ENCODE results near the gene UGT1A6. TPM values are rescaled to one million over a fixed set of nuclear protein-coding genes. Genes with fewer than 3 reads are reported as not detected.
A peak's percentile ranks its signal among the peaks of the same experiment; 100 is the strongest.

UGT1A6 gene
- total and polyA plus RNA-seq, 2 of the 13 experiments (the other 11 are each of a cell fraction or from before 2014, with no cell fraction given) = 0.25 TPM; not detected in 1

DNA sequence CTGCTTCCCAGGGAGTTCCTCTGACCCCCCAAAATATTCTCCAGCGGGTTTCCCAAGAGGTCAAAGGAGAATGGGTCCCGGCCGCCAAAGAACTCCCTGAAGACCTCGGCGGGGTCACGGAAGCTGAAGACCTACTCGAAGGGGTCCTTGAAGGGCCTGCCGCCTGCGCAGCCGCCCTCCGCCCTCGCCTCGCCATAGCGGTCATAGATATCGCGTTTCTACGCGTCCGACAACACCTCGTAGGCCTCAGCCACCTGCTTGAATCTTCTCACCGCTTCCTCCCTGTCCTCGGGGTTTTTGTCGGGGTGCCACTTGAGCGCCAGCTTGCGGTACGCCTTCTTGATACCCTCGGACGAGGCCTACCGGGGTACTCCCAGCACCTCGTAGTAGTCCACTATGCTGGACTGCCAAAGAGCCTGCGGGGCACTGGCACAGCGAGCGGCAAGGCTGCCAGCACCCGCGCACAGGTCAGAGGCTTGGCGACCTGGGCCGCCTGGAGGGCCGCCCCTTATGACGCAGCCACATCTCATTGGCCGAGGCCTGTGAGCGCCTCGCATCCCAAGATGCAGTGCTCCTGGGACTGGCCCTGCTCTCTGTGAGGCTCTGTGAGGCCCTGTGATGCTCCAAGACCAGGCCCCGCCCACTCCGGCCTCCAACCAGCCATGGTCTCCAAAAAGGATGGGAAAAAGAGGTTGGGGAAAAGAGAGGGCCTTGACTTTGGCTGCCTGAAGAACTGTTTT lies 62.4 kb downstream of the UGT1A6 start:
- BruUV-seq (replicated peaks) = no TSS peak
- Histone ChIP-seq H3K4me3 (replicated peaks in 1 of 3; ENCODE audit: insufficient read depth in 1 of 3, low read depth in 2 of 3, low read length in 3 of 3) (no peak overlapping the region), H4K20me1 (ENCODE audit: insufficient read depth, low read length) (no peaks in the 10 kb centered on the region), H3K79me2 (ENCODE audit: insufficient read depth, low read length) (no peaks in the 10 kb centered on the region), H3K9me3 (ENCODE audit: low read length) (peaks cover 23% of the 10 kb centered on the region), H2AFZ (ENCODE audit: low read length) (no peak overlapping the region), H3K4me2 (ENCODE audit: low read depth, low read length) (no peak overlapping the region), H3K36me3 (replicated peaks in 1 of 2; ENCODE audit: control insufficient read depth in 1 of 2, insufficient read depth in 2 of 2, low read length in 2 of 2) (no peaks in the 10 kb centered on the region), H3K27ac (ENCODE audit: extremely low read length, insufficient read depth, low read length) (no peak overlapping the region), H3K4me1 (ENCODE audit: insufficient read depth, low read length) (peaks cover 41% of the 10 kb centered on the region), H3K27me3 (ENCODE audit: control insufficient read depth in 1 of 2, insufficient read depth in 2 of 2, low read length in 2 of 2) (peaks cover 7 to 78% of the 10 kb centered on the region in 2 experiments; a peak in 4 of 5 replicates), H3K9ac (ENCODE audit: insufficient read depth, low read depth, low read length) (no peak overlapping the region)
- intact Hi-C loops (cut with micrococcal nuclease; ENCODE audit: unreplicated experiment) (no loop called here), in situ Hi-C loops (cut with HindIII; ENCODE audit: extremely low pct_ligation_motif_present, low pct_unique_long_range_greater_than_20kb) (no loop called here)
- POLR2A ChIA-PET = no interaction called here
- DNase-seq (ENCODE audit: low spot score) = no peak
- WGBS (ENCODE audit: low lambda C conversion rate) = 96% methylated on average over 38 of the region's 44 CpGs
- no peak for FAIRE-seq
- no peak for TF ChIP-seq TBL1XR1 (IDR thresholded peaks at IDR 0.05; ENCODE audit: borderline replicate concordance, low read length, partially characterized antibody)
- TF ChIP-seq SP1 (IDR thresholded peaks at IDR 0.05) = no peak
- TF ChIP-seq SP1 (CRISPR knock-in tag; IDR thresholded peaks at IDR 0.05) = no peak
- no peak for TF ChIP-seq ZNF709 (CRISPR knock-in tag; IDR thresholded peaks at IDR 0.05)
- TF ChIP-seq NKX3-1 (CRISPR knock-in tag; IDR thresholded peaks at IDR 0.05) = no peak
- TF ChIP-seq ZNF138 (CRISPR knock-in tag; IDR thresholded peaks at IDR 0.05; ENCODE audit: low read depth) = no peak
- TF ChIP-seq, protein P1, sequence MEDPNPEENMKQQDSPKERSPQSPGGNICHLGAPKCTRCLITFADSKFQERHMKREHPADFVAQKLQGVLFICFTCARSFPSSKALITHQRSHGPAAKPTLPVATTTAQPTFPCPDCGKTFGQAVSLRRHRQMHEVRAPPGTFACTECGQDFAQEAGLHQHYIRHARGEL (CRISPR knock-in tag; IDR thresholded peaks at IDR 0.05) = no peak
- no peak for TF ChIP-seq SOX13 (IDR thresholded peaks at IDR 0.05)
- no peak for TF ChIP-seq SOX13 (CRISPR knock-in tag; conservative IDR thresholded peaks at IDR 0.05 in 1 of 2, IDR thresholded peaks at IDR 0.05 in 1 of 2)
- TF ChIP-seq, protein P2, sequence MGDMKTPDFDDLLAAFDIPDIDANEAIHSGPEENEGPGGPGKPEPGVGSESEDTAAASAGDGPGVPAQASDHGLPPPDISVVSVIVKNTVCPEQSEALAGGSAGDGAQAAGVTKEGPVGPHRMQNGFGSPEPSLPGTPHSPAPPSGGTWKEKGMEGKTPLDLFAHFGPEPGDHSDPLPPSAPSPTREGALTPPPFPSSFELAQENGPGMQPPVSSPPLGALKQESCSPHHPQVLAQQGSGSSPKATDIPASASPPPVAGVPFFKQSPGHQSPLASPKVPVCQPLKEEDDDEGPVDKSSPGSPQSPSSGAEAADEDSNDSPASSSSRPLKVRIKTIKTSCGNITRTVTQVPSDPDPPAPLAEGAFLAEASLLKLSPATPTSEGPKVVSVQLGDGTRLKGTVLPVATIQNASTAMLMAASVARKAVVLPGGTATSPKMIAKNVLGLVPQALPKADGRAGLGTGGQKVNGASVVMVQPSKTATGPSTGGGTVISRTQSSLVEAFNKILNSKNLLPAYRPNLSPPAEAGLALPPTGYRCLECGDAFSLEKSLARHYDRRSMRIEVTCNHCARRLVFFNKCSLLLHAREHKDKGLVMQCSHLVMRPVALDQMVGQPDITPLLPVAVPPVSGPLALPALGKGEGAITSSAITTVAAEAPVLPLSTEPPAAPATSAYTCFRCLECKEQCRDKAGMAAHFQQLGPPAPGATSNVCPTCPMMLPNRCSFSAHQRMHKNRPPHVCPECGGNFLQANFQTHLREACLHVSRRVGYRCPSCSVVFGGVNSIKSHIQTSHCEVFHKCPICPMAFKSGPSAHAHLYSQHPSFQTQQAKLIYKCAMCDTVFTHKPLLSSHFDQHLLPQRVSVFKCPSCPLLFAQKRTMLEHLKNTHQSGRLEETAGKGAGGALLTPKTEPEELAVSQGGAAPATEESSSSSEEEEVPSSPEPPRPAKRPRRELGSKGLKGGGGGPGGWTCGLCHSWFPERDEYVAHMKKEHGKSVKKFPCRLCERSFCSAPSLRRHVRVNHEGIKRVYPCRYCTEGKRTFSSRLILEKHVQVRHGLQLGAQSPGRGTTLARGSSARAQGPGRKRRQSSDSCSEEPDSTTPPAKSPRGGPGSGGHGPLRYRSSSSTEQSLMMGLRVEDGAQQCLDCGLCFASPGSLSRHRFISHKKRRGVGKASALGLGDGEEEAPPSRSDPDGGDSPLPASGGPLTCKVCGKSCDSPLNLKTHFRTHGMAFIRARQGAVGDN (CRISPR knock-in tag; IDR thresholded peaks at IDR 0.05) = 0 out of 2 replicates have a peak, but pooled peaks have one; percentile 23
- TF ChIP-seq ZNF850 (CRISPR knock-in tag; conservative IDR thresholded peaks at IDR 0.05) = no peak
- ATAC-seq = no peak
- CTCF ChIA-PET (ENCODE audit: low intra/inter-chr PET ratio, low total read pairs) = no interaction called here

Measured in HepG2 (cell line).